HEK293 (cell line): Measurements from ENCODE around the gene SULT1C4.

Experiments used
- CTCF ChIA-PET: fragments of 350-600 bp; formaldehyde crosslinking; extraction: SDS; loops from one replicate; lab custom pipeline; 2021; ENCODE audit warnings: antibody characterized with exemption; lab: Yijun Ruan, JAX
- POLR2A ChIA-PET: fragments of 300-600 bp; formaldehyde crosslinking; extraction: SDS; loops from one replicate; lab custom pipeline; 2020; ENCODE audit warnings: antibody characterized with exemption, inconsistent platforms; lab: Yijun Ruan, JAX
- H3K27ac ChIP-seq: fragments of 200-500 bp; sonication (Bioruptor generic); 2 replicates; pipeline ENCODE4 v1.5.1; 2014; ENCODE audit warnings: low read depth, low read length, control low read depth, inconsistent platforms; ENCODE audit errors: extremely low read depth
- H3K36me3 ChIP-seq, 2 experiments: fragments of 200-500 bp in 1 of 2; sonication (Bioruptor generic) in 1 of 2; 1 replicate in 1 of 2; 2 replicates in 1 of 2; pipeline ENCODE4 v1.5.1; 2014 to 2017; ENCODE audit warnings: inconsistent platforms in 2 of 2, low read length in 2 of 2; ENCODE audit not compliant: control insufficient read depth in 2 of 2, insufficient read depth in 1 of 2
- H3K4me1 ChIP-seq: fragments of 200-500 bp; sonication (Bioruptor generic); 2 replicates; pipeline ENCODE4 v1.5.1; 2014; ENCODE audit warnings: mild to moderate bottlenecking, low read length, inconsistent platforms; ENCODE audit not compliant: control insufficient read depth, insufficient read depth
- H3K4me3 ChIP-seq: 2 replicates; pipeline ENCODE4 v1.5.1; 2011; ENCODE audit warnings: low read depth, mild to moderate bottlenecking, control low read depth, low read length, moderate library complexity
- H3K9me3 ChIP-seq: fragments of 200-500 bp; sonication (Bioruptor generic); 2 replicates; pipeline ENCODE4 v1.5.1; 2014; ENCODE audit warnings: low read depth, low read length, inconsistent platforms; ENCODE audit not compliant: control insufficient read depth, insufficient read depth
- BCL11B ChIP-seq: fragments of 450-650 bp; formaldehyde crosslinking; IDR thresholded peaks from 2 replicates; pipeline ENCODE4 v1.5.1; 2016; ENCODE audit warnings: low read depth, missing biosample characterization, missing genetic modification characterization
- GLI4 ChIP-seq: fragments of 450-650 bp; formaldehyde crosslinking; IDR thresholded peaks from 2 replicates; pipeline ENCODE4 v1.5.1; 2016; ENCODE audit warnings: missing biosample characterization, missing genetic modification characterization
- HOXD13 ChIP-seq: sonication (generic); formaldehyde crosslinking; IDR thresholded peaks from 2 replicates; pipeline ENCODE4 v1.8.0; 2022; ENCODE audit warnings: missing genetic modification reagents, borderline replicate concordance
- REST ChIP-seq: fragments of 450-650 bp; formaldehyde crosslinking; IDR thresholded peaks from 2 replicates; pipeline ENCODE4 v1.5.1; 2016; ENCODE audit warnings: missing biosample characterization, missing genetic modification characterization
- SP3 ChIP-seq: fragments of 450-650 bp; formaldehyde crosslinking; IDR thresholded peaks from 2 replicates; pipeline ENCODE4 v1.5.1; 2016; ENCODE audit warnings: missing biosample characterization, missing genetic modification characterization
- ZBTB26 ChIP-seq: fragments of 450-650 bp; formaldehyde crosslinking; optimal IDR thresholded peaks from 2 replicates; pipeline ENCODE3; 2016; ENCODE audit warnings: missing biosample characterization, mild to moderate bottlenecking, missing genetic modification characterization
- ZNF138 ChIP-seq: fragments of 450-650 bp; formaldehyde crosslinking; IDR thresholded peaks from 2 replicates; pipeline ENCODE4 v1.5.1; 2016; ENCODE audit warnings: missing biosample characterization, missing genetic modification characterization, borderline replicate concordance
- ZNF18 ChIP-seq: fragments of 450-650 bp; formaldehyde crosslinking; IDR thresholded peaks from 2 replicates; pipeline ENCODE4 v1.5.1; 2016; ENCODE audit warnings: missing biosample characterization, missing genetic modification characterization
- ZNF341 ChIP-seq: fragments of 450-650 bp; formaldehyde crosslinking; IDR thresholded peaks from 2 replicates; pipeline ENCODE4; 2016; ENCODE audit warnings: low read depth, missing biosample characterization, missing genetic modification characterization
- ZNF37A ChIP-seq: fragments of 450-650 bp; IDR thresholded peaks from 2 replicates; pipeline ENCODE4 v1.5.1; 2018; ENCODE audit warnings: missing biosample characterization, missing genetic modification characterization
- ZNF501 ChIP-seq: fragments of 450-650 bp; formaldehyde crosslinking; IDR thresholded peaks from 2 replicates; pipeline ENCODE4 v1.5.1; 2016; ENCODE audit warnings: missing biosample characterization, missing genetic modification characterization
- ZNF518A ChIP-seq: fragments of 450-650 bp; formaldehyde crosslinking; conservative IDR thresholded peaks from 2 replicates; pipeline ENCODE4 v1.5.1; 2016; ENCODE audit warnings: low read depth, missing biosample characterization, missing genetic modification characterization
- ZNF548 ChIP-seq: fragments of 450-650 bp; formaldehyde crosslinking; IDR thresholded peaks from 2 replicates; pipeline ENCODE4 v1.5.1; 2016; ENCODE audit warnings: missing biosample characterization, missing genetic modification characterization
- ZNF571 ChIP-seq: fragments of 450-650 bp; formaldehyde crosslinking; IDR thresholded peaks from 2 replicates; pipeline ENCODE4 v1.5.0; 2017; ENCODE audit warnings: missing biosample characterization, missing genetic modification characterization
- ZNF624 ChIP-seq: fragments of 450-650 bp; formaldehyde crosslinking; IDR thresholded peaks from 2 replicates; pipeline ENCODE4 v1.5.1; 2017; ENCODE audit warnings: missing biosample characterization, missing genetic modification characterization
- ZNF660 ChIP-seq: fragments of 450-650 bp; IDR thresholded peaks from 2 replicates; pipeline ENCODE4 v1.5.1; 2018; ENCODE audit warnings: missing biosample characterization, mild to moderate bottlenecking, missing genetic modification characterization
- ZNF677 ChIP-seq: fragments of 450-650 bp; IDR thresholded peaks from 2 replicates; pipeline ENCODE4 v1.5.0; 2018; ENCODE audit warnings: missing biosample characterization, mild to moderate bottlenecking, missing genetic modification characterization, moderate library complexity
- ZNF701 ChIP-seq: fragments of 450-650 bp; formaldehyde crosslinking; IDR thresholded peaks from 2 replicates; pipeline ENCODE4 v1.5.1; 2016; ENCODE audit warnings: missing biosample characterization, missing genetic modification characterization
- ZNF777 ChIP-seq: fragments of 450-650 bp; formaldehyde crosslinking; IDR thresholded peaks from 2 replicates; pipeline ENCODE4 v1.5.1; 2017; ENCODE audit warnings: missing biosample characterization, missing genetic modification characterization, borderline replicate concordance

The SULT1C4 gene

GRCh38 chr2:108367014-108367413 is 10.7 kb upstream of the SULT1C4 start:
- TF ChIP-seq ZNF341 (tag by site-specific recombination) (no peak), ZNF518A (tag by site-specific recombination) (no peak), ZNF548 (no peak), ZNF37A (no peak), ZNF138 (tag by site-specific recombination) (no peak), BCL11B (no peak), ZNF677 (tag by site-specific recombination) (no peak), ZNF701 (tag by site-specific recombination) (no peak), ZNF777 (no peak), ZNF660 (tag by site-specific recombination) (no peak), HOXD13 (no peak)
- H3K27ac ChIP-seq, result no peak overlapping the region
- H3K9me3 ChIP-seq, result no peaks in the 10 kb centered on the region
- no peaks in the 10 kb centered on the region for H3K4me1 ChIP-seq
- ChIA-PET CTCF (no interaction called here), POLR2A (no interaction called here)
- no peak overlapping the region for H3K4me3 ChIP-seq
- no peaks in the 10 kb centered on the region for H3K36me3 ChIP-seq

GRCh38 chr2:108367561-108368175 is 10.1 kb upstream of the SULT1C4 start:
- ChIA-PET CTCF (interaction anchor here (0.7 kb wide), 1 partner anchor 132 kb away, joined by 4 read pairs; no protein-coding TSS in a partner anchor), POLR2A (no interaction called here)
- Histone ChIP-seq H3K27ac (no peak overlapping the region), H3K36me3 (no peaks in the 10 kb centered on the region), H3K9me3 (no peaks in the 10 kb centered on the region), H3K4me3 (no peak overlapping the region), H3K4me1 (no peaks in the 10 kb centered on the region)
- TF ChIP-seq ZNF37A (no peak), GLI4 (tag by site-specific recombination) (no peak), ZNF624 (tag by site-specific recombination) (no peak), ZNF501 (tag by site-specific recombination) (no peak), ZBTB26 (tag by site-specific recombination) (no peak), ZNF571 (tag by site-specific recombination) (no peak), ZNF18 (no peak), SP3 (no peak), REST (tag by site-specific recombination) (no peak)
